Effector CD8-positive, alpha-beta T cell (primary cell): ENCODE results near the gene SDK1.
"Not testable (repeated sequence)": the region's sequence is repeated elsewhere in the genome, so short reads cannot be mapped to it uniquely, and the experiment has no call there.

Source experiments
- DNase-seq: peaks from one replicate; lab custom pipeline; 2025; lab: John Stamatoyannopoulos, UW

Gene SDK1

DNA sequence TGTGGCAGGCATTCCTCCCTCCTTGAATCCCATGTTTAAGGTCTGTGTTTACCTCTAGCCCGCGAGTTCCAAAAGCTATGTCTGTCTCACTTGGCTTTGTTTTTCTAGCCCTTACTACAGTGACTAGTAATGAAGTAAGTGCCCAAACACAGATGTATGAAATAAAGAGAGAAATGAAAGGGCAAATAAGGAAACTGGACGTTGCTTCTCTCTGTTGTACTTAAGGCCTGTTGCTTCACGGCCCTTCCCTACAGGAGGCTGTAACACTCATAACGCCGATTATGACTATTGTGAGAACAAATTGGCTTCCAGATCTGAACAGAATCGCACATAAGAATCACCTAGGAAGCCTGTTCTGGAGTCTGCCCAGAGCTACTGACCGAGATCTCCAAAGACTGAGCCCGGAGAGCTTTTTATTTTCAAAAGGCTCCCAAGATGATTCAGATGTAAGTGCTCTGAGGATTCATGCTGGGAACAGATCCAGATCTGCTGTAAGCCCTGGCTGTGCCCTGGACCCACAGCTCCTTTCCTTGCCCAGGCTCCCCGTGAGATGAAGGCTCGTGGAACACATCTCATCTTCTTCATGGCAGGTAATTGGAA lies 432.6 kb downstream of the SDK1 start:
- DNase-seq: no peak

DNA sequence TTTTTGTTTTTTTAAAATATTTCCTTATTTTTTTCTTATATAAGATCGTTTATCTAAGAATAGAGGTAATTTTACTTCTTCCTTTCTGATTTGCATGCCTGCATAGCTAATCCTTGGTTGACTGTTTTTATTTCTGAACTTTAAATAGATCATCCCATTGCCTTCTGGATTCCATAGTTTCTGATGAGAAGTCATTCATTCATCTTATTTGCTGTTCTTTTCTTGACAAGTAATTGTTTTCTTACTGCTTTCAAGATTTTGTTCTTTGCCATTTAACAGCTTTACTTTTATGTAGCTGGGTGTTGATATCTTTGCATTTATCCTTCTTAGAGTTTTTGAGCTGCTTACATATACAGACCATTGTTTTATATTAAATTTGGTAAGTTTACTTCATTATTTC lies 437.9 kb downstream of the SDK1 start:
- DNase-seq: no peak

DNA sequence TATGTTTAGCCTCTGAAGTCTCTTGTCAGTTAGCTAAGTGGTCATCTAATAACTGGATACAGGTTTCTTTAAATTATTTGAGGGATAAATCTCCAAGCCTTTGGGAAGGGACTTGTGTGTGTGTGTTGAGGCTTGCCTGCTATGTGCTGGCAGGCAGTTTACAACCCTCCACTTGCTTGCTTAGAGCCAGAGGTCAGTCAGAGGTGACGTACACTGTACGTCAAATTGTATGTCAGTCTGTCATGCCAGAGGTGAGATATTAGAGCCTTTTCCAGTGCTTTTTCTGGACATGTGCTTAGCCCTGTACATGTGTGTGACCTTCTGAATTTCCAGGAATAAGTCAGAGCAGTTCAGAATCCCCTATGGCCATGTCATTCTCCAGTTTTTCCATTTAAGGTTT lies 438.9 kb downstream of the SDK1 start:
- DNase-seq: no peak

DNA sequence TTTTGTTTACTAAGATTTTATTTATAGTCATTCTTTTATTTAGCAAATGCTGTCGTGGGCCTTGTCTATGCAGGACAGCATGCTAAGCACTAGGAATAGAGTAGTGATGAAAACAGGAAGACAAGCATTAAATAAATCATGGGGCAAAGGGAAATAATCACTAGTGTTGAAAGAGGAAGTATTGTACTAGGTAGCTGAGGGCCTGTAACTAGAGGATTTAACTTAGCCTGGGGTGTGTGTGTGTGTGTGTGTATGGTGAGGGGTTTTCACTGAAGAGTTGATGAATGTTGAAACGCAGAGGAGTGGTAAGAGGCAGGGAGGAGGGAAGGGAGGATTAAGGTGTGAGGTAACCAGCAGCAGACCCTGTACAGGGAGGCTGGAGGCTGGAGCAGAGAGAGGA lies 446.4 kb downstream of the SDK1 start:
- DNase-seq: no peak

DNA sequence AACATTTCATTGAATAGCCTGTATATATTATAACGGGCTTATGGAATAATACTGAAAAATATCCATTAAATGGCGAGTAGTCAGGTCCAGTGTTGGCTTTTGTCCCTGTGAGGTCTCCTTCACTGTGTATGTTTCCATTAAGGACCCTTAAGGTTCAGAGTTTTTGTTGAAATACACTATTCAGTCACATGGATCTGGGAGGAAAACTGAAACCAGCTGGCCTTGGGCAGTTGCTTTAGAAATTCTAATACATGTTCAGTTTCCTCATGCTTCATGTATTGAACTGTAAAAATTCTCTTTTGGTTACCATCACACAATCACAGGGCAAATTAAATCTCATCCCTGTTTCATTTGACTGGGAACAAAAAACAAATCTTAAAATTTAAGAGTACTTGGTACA lies 447.3 kb downstream of the SDK1 start:
- DNase-seq: no peak

DNA sequence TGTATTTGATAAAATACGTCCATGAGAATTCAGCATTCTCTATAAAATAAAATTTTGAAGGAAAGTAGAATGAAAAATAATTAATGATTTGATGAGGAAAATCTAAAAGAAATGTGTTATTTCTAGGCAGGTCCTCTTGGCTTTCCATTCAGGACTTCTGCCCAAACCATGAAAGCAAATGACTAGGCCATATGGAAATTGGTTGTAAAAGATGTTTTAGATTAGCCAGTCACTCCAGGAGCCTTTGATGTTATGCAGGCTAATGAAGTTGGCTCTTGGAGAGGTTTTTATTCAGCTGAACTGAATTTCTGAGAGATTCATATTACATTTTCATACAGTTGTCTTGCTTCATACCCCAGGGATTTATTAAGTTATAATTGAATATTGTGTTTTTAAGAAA lies 452.8 kb downstream of the SDK1 start:
- no peak for DNase-seq

DNA sequence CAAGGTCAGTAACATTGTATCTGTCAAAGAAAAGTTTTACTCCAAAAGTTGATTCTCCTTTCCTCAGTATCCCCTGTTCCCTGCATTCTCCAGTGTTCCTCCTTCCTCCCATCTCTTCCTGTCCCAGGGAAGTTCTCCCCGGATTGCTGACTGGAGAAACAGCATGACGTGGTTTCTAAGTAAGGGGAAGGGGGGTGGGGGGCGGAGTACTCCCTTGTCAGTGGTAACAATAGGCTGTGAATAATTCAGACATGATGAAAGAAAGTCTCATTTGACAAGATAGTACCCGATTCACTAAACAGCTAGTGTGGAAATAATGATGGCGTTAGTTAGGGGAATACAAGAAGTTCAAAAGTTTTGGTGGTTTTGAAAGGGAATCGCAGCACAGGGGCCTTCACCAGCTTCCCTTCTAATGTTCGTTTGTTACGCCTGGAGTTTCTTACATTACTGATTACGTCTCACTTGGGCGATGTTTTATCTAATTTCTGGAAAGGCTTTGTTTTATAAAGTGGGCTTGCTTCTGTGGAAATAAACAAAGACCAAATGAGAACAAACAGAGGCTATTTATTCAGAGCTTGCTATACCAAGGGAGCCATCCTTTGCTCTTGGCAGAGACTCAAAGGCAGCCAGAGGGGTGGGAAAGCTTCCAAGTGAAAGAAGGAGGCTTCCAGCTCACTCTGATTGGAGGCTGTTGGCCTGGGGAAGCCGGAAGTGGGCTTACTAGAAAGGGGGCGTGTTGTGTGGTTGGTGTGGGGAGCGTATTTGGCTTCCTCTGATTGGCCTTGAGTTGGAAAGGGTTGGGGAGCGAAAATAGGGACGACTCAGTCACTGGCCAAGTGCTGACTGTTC lies 453.7 kb downstream of the SDK1 start:
- DNase-seq: no peak

DNA sequence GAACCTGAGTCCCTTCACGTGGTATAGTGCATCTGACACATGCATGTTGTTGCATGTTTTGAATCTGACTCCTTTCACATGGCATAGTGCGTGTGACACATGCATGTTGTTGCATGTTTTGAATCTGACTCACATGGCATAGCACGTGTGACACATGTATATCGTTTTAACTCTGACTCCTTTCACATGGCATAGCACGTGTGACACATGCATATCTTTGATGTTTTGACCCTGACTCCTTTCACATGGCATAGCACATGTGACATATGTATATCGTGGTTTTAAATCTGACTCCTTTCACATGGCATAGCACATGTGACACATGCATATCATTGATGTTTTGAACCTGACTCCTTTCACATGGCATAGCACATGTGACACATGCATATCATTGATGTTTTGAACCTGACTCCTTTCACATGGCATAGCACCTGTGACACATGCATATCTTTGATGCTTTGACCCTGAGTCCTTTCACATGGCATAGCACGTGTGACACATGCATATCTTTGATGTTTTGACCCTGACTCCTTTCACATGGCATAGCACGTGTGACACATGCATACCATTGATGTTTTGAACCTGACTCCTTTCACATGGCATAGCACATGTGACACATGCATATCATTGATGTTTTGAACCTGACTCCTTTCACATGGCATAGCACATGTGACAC lies 454.9 kb downstream of the SDK1 start:
- DNase-seq: not testable (repeated sequence)

DNA sequence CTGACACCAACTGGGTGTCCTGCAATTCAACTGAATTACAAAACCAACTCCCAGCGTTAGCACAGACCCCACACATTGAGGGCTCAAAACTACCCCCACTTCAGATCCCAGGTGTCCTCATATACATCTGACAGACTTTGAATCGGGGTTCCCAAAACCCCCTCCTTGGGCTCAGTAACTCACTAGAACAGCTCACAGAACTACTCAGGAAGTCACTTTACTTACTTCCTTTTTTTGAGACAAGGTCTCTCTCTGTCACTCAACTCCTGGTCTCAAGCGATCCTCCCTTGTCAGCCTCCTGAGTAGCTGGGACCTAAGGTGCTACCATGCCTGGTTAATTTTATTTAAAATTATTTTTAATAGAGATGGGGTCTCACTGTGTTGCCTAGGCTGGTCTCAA lies 456.0 kb downstream of the SDK1 start:
- no peak for DNase-seq

DNA sequence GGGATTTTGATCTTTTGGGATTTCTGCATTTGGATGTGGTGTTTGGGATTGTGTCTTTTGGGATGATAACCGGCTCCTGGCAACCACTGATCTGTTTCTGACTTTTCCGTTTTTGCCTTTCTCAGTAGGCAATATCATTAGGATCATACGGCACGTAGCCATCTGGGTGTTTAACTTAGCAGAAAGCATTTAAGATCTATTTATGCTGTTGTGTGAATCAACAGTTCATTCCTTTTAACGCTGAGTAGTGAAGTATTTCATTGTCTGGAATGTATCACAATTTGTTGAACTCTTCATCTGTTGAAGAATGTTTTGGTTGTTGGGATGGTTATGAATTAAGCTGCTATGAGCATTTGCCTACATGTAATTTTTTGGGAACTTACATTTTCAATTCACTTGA lies 459.6 kb downstream of the SDK1 start:
- no peak for DNase-seq

DNA sequence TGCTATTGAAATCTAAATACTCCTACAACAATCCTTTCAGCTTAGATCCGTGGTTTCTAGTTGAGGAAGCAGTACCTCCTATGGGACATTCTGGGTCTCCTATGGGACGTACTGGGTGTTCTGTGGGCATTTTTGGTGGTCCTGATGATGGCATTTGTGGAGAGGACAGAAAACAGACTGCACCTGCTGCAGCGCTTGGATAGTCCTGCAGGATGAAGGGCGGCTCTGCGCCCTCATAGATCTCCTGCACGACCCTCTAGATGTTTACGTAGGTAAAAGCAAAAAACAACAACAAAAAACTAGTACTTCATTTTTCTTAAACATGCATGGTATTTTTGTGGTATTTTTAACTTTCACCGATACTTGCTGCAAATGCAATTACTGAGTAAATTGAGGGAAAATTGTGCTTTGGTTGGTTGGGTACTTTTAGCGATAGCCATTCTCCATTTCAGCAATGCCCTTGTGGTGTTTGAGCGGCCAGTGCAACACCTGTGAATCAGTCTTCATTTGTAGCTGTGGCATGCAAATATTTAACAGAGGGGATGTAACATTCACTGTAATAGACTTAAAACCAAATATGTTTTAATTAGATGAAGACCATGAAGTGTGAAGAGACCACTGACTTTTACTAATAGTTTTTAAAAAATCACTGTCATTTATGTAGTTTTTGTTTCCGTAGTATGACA lies 461.2 kb downstream of the SDK1 start:
- DNase-seq: no peak

DNA sequence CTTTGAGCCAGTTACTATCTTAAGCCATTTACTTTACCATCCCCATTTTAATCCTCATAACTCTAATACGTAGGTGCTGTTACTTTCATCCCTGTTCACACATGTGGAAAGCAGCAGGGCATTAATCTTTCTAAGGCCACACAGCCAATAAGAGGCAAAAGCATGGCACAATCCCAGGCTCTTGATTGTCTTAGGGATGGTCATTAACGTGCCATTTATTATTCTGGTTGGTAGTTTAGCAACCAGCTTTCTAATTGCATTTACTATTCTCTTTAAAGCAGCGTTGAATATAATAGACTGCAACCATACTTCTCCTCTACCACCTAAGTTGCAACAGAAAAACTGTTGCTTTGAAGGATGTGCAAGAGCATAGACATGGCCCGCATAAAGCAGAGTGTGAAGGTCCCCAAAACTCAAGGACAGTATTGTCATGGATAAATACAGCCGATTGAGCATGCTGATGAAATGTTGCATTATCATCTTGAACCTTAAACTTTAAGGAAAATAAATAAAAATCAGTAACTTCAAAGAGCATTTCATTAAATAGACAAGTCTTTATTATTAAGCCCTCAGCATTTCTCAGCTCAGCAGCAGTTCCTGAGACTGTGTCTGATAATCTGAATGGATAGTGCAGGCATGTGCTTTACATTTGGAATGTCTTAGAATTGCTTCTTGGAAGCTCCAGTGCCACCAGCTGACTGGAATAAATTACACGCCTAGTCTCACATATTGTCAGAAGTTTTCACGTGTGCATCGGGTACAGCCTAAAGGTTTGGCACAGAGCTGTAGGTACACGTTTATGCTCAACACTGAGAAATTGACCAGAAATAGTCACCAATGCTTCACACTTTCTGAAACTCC lies 467.1 kb downstream of the SDK1 start:
- DNase-seq: no peak

DNA sequence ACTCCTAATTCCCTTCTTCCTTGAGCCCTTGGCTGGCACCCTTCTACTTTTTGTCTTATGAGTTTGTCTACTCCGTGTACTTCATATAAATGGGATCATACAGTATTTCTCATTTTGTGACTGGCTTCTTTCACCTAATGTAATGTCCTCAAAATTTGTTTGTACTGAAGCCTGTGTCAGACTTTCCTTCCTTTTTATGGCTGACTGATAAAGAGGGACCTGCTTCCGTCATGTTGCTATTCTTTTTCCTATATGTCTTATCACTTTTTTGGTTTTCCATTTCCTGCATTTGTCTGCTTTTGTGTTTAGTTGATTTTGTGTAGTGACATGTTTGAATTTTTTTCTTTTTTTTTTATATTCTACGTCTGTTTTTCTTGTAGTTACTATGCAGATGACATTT lies 470.9 kb downstream of the SDK1 start:
- no peak for DNase-seq

DNA sequence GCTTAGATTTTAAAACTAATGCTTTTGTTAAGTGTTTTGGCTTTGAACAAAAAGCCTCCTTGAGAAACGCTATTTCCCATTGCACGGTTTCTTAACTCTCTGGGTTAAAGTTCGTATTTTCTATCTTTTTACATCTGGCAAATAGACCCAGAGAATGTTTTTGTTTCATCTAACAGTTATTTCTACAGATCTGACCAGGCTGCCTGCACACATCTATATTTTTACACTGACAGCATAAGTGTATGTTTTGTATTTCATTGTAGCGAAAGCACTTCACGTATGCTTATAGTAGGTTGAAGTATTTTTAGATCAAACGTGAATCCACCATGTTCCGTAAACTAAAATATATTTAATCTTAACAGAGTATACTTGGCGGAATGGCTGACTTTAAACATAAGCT lies 477.3 kb downstream of the SDK1 start:
- no peak for DNase-seq

DNA sequence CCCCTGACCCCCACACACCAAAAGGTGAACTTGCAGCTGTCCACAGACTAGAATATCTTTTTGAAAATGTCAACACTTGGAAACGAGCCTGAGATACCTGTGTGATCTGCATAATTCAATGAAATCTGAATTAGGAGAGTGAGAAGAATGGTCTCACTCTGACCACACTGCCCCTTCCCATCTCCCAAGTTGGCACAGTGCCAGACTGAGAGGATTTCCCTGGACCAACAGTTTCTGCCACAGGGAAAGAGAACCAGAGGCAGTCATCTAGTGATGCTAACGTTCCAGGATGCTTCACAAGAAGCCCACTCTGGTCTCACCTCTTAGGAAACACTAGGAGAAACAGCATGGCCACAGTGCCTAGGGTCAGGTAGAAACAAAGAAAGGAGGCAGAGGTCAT lies 479.0 kb downstream of the SDK1 start:
- no peak for DNase-seq

DNA sequence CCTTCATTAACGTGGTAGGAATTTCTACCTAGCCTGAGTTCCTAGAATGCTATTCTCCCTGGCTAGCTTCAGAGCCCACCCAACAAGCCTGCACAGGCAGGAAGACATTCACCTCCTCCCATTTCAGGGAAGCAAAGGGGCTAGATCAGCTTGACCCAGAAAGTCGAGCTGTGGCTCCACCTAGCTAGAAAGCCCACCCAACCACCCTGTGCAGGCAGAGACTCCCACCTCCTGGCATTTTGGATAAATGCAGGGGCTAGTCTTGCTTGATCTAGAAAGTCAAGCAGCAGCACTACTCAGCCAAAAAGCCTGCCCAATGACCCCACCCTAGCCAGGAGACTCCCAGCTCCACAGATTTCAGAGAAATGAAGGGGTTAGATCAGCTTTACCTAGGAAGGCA lies 479.5 kb downstream of the SDK1 start:
- DNase-seq: no peak

DNA sequence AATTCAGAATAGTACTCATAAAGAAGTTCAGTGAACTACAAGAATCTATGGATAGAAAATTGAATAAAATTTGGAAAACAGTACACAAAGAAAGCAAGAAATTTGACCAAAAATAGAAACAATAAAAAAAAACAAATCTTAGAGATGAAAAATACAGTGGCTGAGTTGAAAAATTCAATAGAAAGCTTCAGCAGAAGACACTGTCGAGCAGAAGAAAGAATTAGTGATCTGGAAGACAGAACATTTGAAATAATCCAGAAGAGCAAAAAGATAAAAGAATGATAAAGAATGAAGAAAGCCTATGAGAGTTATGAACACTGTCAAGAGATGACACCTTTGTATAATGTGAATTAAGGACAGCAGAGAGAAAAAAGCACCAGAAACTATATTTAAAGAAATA lies 480.6 kb downstream of the SDK1 start:
- no peak for DNase-seq

DNA sequence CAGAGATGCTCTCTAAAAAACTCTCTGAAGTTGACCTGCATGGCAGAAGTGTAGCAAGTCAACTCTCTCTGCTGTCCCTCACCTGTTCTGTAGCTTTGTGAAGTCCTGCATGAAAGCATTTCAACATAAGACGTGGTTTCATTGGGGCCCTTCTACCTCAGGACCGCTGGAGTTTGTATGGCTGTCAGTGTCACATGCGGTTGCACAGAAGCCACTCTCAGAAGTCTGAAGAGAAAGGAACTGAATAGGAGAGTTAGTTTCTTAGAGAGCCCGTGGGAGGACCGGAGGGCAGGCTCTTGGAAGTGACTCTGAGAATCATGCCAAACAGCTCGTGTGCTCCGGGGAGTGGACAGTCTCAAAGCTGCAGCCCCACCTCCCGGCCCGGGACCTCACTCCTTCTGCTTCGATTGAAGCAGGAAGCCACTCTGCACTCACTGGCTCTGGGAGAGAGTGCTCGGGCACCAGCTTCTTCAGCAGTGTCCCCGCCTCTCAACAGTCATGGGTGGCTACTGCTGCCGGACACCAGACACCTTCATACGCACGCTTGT lies 486.7 kb downstream of the SDK1 start:
- no peak for DNase-seq

DNA sequence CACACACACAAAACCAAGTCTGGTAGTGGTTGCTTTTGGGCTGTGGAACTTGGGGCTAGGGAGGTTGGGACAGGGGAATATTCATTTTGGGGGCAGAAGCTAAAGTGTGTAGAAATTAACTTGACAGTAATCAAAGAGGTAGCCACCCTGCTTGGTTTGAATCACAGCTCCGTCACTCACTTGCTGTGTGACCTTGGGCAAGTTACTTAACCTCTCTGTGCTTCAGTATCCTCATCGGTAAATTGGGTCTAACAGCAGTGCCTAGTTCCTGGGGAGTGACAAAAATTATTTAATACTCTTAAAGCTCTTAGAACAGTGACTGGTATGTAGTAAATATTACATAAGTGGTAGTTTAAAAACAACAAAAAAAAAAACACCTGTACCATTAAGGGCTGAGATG lies 489.8 kb downstream of the SDK1 start:
- no peak for DNase-seq

DNA sequence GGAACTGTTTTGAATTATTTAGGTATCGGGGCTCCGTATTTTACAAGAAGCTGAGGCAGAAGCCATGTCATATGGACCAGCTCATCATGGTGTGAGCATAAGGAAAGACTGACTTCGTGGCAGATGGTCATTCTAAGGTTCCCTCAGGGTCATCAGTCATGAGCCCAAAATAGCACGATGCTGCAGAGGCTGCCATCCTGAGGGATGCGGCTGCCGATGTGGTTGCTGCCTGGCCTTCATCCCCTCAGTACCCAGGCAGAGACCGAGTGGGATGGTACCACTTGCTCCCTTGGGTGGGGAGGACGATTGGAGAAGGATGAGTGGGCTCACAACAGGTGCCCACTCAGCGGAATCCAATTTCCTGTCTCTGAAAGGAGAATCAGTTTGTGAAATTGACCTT lies 490.3 kb downstream of the SDK1 start:
- DNase-seq: no peak

DNA sequence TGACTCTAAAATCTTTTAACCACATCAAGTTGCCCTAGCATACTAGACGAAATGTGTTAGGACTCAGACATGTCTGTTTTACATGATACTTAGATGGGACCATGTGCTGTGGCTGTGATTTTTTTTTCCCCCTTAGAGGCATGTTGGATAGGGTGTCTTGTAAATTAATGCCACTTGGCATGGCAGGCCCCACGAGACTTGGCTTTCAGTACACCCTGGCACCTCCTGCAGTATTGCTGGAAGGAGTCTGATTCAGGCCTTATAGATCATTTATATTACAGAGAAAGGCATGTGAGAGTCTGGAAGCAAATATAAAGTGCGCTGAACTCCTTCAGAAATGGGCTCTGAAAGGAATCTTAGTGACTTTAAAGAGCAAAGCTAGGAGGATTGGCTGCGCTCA lies 494.1 kb downstream of the SDK1 start:
- DNase-seq: no peak
